K562 (cell line): ENCODE results near the gene CCDC169. TPM values are rescaled to one million over a fixed set of nuclear protein-coding genes. Genes with fewer than 3 reads are reported as not detected.

Source experiments
- BCL6 ChIP-seq: fragments of 250-450 bp; sonication (Bioruptor Pico); IDR thresholded peaks from 2 replicates; pipeline ENCODE4 v1.4.0; 2020
- CREB1 ChIP-seq, 2 experiments: sonication (generic) in 1 of 2; formaldehyde crosslinking in 1 of 2; IDR thresholded peaks; 2 replicates each; pipeline versions ENCODE4 v1.6.1 to v1.8.0; 2012 to 2022; ENCODE audit warnings: inconsistent platforms in 1 of 2, mild to moderate bottlenecking in 1 of 2, missing genetic modification reagents in 1 of 2, moderate library complexity in 1 of 2
- ESRRA ChIP-seq: fragments of 450-650 bp; IDR thresholded peaks from 2 replicates; pipeline ENCODE4 v1.6.1; 2014; ENCODE audit warnings: low read depth, mild to moderate bottlenecking, moderate library complexity, borderline replicate concordance
- HCFC1 ChIP-seq: IDR thresholded peaks from 2 replicates; pipeline ENCODE4 v1.6.1; 2012; ENCODE audit warnings: low read depth, low read length, improper control_type of control experiment
- KDM1A ChIP-seq, 2 experiments: fragments of 450-650 bp; IDR thresholded peaks; 2 replicates each; pipeline ENCODE4 v1.6.1; 2016; ENCODE audit warnings: mild to moderate bottlenecking in 2 of 2
- L3MBTL2 ChIP-seq: fragments of 450-650 bp; IDR thresholded peaks from 2 replicates; pipeline ENCODE4 v1.6.1; 2016; ENCODE audit warnings: mild to moderate bottlenecking, moderate library complexity
- MAFG ChIP-seq: fragments of 450-650 bp; conservative IDR thresholded peaks from 2 replicates; pipeline ENCODE4 v1.6.1; 2016; ENCODE audit warnings: missing genetic modification characterization, missing compliant biosample characterization
- MYC ChIP-seq, 2 experiments: fragments of 250-450 bp in 1 of 2; sonication (Bioruptor Pico) in 1 of 2; IDR thresholded peaks; 2 replicates each; pipeline versions ENCODE4 v1.5.1 to v1.6.1; 2012 to 2021; ENCODE audit warnings: low read depth in 2 of 2, borderline replicate concordance in 1 of 2, improper control_type of control experiment in 1 of 2, low read length in 1 of 2, mild to moderate bottlenecking in 1 of 2, moderate library complexity in 1 of 2
- NELFE ChIP-seq: IDR thresholded peaks from 2 replicates; pipeline ENCODE4 v1.6.1; 2011; ENCODE audit warnings: mild to moderate bottlenecking; ENCODE audit not compliant: insufficient read depth, insufficient read length
- NR3C1 ChIP-seq: sonication (generic); formaldehyde crosslinking; IDR thresholded peaks from 2 replicates; pipeline ENCODE4 v1.8.1; 2022; ENCODE audit warnings: missing genetic modification reagents
- PRPF4 ChIP-seq: fragments of 200-400 bp; formaldehyde crosslinking; IDR thresholded peaks from one replicate; pipeline ENCODE4 v1.6.1; 2017; ENCODE audit warnings: low read length, low read depth, mild to moderate bottlenecking; ENCODE audit not compliant: insufficient read depth, poor library complexity, severe bottlenecking
- RUNX1 ChIP-seq: sonication (generic); IDR thresholded peaks from 2 replicates; pipeline ENCODE4 v1.6.1; 2016; ENCODE audit warnings: antibody characterized with exemption, low read depth
- SAFB ChIP-seq: fragments of 200-400 bp; formaldehyde crosslinking; IDR thresholded peaks from 2 replicates; pipeline ENCODE4 v1.6.1; 2017; ENCODE audit warnings: low read depth, low read length, borderline replicate concordance
- TAF9B ChIP-seq: fragments of 450-650 bp; IDR thresholded peaks from 2 replicates; pipeline ENCODE4 v1.6.1; 2018; ENCODE audit warnings: mild to moderate bottlenecking; ENCODE audit not compliant: partially characterized antibody
- ZEB2 ChIP-seq: fragments of 450-650 bp; IDR thresholded peaks from 2 replicates; pipeline ENCODE4 v1.6.1; 2016
- ZNF668 ChIP-seq: fragments of 250-450 bp; sonication (Bioruptor Pico); IDR thresholded peaks from 2 replicates; pipeline ENCODE4 v1.8.0; 2022; ENCODE audit warnings: mild to moderate bottlenecking, inconsistent platforms
- polyA plus RNA-seq, 8 experiments: library from polyadenylated mRNA; depleted of rRNA in 4 of 8; stranded (reverse) in 5 of 8; unstranded in 3 of 8; fragments of >200 nt; fragmentation: Nextera tagmentation in 2 of 8; fragmentation: Illumina TruSeq in 1 of 8; extraction: Ambion mirVana in 2 of 8; extraction: Trizol in 1 of 8; gene quantifications; 2 replicates each; pipeline versions ENCODE4 v1.2.1 to v1.2.3, GENCODE V29; 2011 to 2014; ENCODE audit warnings: inconsistent platforms in 1 of 8, missing spikeins in 1 of 8
- total RNA-seq, 7 experiments: library from RNA; depleted of rRNA in 6 of 7; stranded (reverse); fragments of >200 nt in 6 of 7; fragmentation: Illumina TruSeq in 2 of 7; extraction: Trizol in 2 of 7; gene quantifications; 2 replicates each; pipeline versions ENCODE4 v1.2.1 to v1.2.3, GENCODE V29; 2011 to 2021; ENCODE audit warnings: low replicate concordance in 1 of 7
- TF ChIP-seq, protein P1 (sequence below), 2 experiments: fragments of 450-650 bp in 1 of 2; IDR thresholded peaks; 2 replicates each; pipeline ENCODE4 v1.6.1; 2011 to 2017; ENCODE audit warnings: low read depth in 2 of 2, antibody characterized with exemption in 1 of 2, borderline replicate concordance in 1 of 2, low read length in 1 of 2, mild to moderate bottlenecking in 1 of 2, mixed read lengths in 1 of 2; ENCODE audit not compliant: control insufficient read depth in 1 of 2

CCDC169 gene
- total and polyA plus RNA-seq, 9 of the 15 experiments (the other 6 are each of a cell fraction or from before 2014, with no cell fraction given) = 6.8 to 22.0 (median 12.4) TPM

- TF ChIP-seq MYC (IDR thresholded peaks at IDR 0.05; ENCODE audit: low read depth, low read length) = no peak
- no peak for TF ChIP-seq MYC (CRISPR knock-in tag; IDR thresholded peaks at IDR 0.05; ENCODE audit: borderline replicate concordance, low read depth)
- TF ChIP-seq BCL6 (CRISPR knock-in tag) = no peak
- TF ChIP-seq, protein P1, sequence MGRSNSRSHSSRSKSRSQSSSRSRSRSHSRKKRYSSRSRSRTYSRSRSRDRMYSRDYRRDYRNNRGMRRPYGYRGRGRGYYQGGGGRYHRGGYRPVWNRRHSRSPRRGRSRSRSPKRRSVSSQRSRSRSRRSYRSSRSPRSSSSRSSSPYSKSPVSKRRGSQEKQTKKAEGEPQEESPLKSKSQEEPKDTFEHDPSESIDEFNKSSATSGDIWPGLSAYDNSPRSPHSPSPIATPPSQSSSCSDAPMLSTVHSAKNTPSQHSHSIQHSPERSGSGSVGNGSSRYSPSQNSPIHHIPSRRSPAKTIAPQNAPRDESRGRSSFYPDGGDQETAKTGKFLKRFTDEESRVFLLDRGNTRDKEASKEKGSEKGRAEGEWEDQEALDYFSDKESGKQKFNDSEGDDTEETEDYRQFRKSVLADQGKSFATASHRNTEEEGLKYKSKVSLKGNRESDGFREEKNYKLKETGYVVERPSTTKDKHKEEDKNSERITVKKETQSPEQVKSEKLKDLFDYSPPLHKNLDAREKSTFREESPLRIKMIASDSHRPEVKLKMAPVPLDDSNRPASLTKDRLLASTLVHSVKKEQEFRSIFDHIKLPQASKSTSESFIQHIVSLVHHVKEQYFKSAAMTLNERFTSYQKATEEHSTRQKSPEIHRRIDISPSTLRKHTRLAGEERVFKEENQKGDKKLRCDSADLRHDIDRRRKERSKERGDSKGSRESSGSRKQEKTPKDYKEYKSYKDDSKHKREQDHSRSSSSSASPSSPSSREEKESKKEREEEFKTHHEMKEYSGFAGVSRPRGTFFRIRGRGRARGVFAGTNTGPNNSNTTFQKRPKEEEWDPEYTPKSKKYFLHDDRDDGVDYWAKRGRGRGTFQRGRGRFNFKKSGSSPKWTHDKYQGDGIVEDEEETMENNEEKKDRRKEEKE (IDR thresholded peaks at IDR 0.05; ENCODE audit: borderline replicate concordance in 1 of 2, control insufficient read depth in 1 of 2, low read depth in 2 of 2, low read length in 1 of 2) = no peak
- no peak for TF ChIP-seq L3MBTL2
- no peak for TF ChIP-seq RUNX1
- TF ChIP-seq SAFB = no peak
- TF ChIP-seq TAF9B = no peak
- no peak for TF ChIP-seq NR3C1
- TF ChIP-seq HCFC1 = no peak
- no peak for TF ChIP-seq ZEB2
- TF ChIP-seq PRPF4 = no peak
- TF ChIP-seq KDM1A (IDR thresholded peaks at IDR 0.05) = no peak
- TF ChIP-seq NELFE = no peak
- TF ChIP-seq ZNF668 = no peak
- TF ChIP-seq CREB1 (IDR thresholded peaks at IDR 0.05) = no peak
- no peak for TF ChIP-seq CREB1 (CRISPR knock-in tag; IDR thresholded peaks at IDR 0.05)
- TF ChIP-seq ESRRA = no peak
- TF ChIP-seq MAFG (tag) = 0 out of 2 replicates have a peak, but pooled peaks have one; percentile 33
Measured at GRCh38 chr13:36219883-36220282, 77.7 kb downstream of the CCDC169 start (continued).
